GM20431 (cell line): ENCODE measurements around the gene MAPK9.

ENCODE experiments used
- in situ Hi-C: fragments of 300-500 bp; cut with MseI, MboI; formaldehyde crosslinking; loops from one replicate; pipeline ENCODE4 v1.15.0; 2020; ENCODE audit warnings: low sequenced_read_pairs; ENCODE audit not compliant: unreplicated experiment

MAPK9 gene

DNA sequence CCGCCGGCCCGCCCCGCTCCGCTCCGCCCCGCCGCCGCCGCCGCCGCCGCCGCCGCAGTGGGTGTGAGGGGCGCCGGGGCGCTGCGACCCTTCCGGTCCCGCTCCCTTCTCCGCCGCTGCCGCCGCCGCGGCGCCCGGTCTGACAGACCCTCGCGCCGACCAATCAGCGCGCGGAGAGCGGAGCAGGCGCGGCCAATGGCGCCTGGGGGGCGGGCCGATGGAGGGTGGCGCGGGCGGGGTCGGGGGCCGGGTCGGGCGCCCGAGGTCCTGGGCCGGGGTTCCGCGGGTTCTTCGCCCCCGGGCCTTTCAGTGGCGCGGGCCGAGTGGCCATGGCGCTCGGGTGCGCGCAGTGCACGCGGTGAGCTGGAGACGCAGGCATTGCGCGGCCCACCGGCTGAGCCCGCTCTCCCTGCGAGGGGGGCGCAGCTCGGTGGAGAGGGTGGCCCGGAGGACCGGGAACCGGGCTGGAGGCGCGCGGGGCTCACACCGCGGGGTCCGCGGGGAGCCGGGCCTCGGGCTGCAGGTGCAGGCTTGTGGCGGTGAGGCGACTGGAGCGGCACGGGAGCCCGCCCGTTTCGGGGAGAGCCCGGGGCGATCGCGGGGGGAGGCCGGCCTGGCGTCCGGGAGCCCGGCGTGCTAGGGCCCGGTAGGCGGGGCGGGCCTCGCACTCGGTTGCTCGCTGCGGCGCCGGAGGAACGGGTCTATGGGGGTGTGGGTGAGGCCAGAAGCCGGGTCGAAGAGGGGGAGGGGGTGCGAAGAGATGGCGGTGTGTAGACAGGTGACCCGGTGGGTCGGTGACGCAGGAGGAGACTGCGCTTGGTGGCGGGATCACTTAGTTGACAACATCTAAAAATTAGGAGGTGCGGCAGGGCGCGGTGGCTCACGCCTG lies at the start of gene MAPK9:
Gene MAPK9, minus strand, starts transcription at position 141 of the 889 bp plus-strand sequence. CDS start 11,522 bp downstream, outside the sequence.
- in situ Hi-C loops: no loop called here

DNA sequence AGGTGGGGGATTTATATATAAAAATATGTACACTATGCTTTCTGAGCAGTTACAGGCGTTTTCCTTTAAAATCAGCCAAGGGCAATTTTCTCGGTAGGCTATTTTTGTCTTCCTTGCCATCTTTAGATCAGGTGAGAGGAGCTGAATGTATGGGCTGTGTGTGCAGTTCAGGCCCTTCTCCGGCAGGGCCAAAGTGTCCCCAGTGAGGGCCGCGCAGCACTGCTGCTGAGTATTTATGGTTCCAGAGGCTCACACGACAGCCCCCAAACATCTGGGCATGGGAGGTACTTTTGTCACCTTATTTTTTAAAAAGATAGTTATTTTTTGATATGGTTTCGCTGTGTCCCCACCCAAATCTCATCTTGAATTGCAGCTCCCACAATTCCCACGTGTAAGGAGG lies 49.7 kb upstream of the MAPK9 start:
- in situ Hi-C loops: no loop called here

- in situ Hi-C loops: no loop called here
These were observed 49.0 kb upstream of the MAPK9 start for GRCh38 chr5:180340856-180341255.

DNA sequence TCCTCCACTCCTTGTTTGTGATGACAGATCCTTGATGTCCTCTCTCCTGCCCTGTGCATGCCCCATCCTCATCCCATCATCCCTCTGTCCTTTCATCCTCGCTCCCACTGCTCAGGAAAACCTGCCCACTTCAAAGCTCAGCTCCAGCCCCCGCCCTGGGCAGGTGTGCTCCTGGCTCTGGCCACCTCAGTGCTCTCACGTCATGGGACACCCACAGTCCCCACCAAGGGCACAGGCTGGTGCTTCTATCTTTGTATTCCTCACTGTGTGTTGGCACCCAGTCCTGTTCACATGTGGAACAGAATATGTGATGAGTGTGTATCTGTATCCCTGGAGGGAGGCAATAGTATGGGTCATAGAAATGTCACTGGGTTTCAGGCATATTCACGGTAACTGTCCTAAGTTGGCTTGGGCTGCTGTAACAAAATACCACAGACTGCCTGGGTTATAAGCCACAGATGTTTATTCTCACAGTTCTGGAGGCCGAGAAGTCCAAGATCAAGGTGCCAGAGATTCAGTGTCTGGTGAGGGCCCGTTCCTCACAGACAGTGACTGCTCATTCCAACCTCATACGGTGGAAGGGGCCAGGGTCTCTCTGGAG lies 47.8 kb upstream of the MAPK9 start:
- in situ Hi-C loops: no loop called here

DNA sequence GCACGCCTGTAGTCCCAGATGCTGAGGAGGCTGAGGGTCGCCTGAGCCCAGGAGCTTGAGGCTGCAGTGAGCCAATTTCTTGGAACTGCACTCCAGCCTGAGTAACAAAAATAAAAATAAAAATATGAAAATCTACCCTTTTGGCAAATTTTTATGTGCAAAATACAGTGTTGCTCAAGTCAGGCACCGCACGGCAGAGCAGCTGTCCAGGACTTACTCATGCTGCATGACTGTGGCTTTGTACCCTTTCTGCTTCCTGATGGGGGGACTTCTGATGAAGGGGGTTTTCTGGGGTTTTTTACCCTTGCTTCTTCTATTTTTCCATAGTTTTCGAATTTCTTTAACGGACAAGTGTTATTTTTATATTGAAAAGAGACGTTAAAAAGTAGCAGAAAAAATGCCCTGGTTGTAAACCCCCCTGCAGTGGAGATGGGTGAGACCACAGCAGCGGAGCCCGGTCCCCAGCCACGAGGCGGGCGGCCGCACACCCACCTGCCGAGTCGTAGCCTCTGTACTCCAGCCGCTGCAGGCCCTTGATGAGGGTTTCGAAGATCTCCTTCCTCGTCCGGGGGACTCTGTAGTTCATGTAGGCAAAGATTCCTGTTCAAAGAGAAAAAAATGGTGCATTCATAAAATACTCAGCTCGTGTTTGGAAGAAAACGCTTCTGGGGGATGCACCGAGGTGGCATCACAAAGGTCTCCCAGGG lies 46.3 kb upstream of the MAPK9 start:
- in situ Hi-C loops: no loop called here

DNA sequence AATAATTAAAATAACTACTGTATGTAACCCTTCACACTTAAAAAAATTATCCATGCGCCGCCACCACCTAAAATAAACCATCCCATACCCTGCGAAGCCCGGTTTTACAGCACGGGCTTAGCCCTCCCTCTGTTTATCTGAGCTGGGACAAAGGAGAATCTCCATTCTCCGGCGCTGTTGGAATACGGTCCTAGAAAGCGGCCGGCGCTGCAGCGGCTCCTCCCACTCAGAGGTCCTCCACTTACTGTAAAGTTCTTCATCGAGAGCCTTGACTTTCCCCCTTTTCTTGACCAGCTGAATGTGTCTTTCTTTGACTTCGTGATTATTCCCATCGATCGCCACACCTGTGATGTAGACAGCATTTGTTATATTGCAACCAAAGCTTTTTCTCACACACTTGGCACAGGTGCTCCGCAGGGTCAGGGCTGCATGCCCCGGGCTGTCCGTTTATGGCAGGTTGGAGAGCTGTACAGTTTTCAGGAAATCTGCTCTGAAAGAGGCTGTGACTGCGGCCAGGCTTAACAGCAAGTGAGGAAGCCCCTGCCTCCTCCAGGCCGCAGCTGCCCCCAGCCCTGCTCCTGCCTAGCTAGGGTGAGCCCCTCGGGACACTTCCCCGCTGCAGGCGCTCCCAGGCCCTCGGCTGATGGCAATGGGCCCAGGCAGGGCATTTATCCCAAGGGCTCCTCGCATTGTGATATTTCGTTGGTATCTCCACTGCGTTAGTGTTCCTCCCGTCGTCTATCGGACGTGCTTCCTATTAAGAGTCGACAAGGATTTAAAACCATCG lies 44.5 kb upstream of the MAPK9 start:
- in situ Hi-C loops: no loop called here

- in situ Hi-C loops: no loop called here
These were observed 43.8 kb upstream of the MAPK9 start for GRCh38 chr5:180335614-180336233.

DNA sequence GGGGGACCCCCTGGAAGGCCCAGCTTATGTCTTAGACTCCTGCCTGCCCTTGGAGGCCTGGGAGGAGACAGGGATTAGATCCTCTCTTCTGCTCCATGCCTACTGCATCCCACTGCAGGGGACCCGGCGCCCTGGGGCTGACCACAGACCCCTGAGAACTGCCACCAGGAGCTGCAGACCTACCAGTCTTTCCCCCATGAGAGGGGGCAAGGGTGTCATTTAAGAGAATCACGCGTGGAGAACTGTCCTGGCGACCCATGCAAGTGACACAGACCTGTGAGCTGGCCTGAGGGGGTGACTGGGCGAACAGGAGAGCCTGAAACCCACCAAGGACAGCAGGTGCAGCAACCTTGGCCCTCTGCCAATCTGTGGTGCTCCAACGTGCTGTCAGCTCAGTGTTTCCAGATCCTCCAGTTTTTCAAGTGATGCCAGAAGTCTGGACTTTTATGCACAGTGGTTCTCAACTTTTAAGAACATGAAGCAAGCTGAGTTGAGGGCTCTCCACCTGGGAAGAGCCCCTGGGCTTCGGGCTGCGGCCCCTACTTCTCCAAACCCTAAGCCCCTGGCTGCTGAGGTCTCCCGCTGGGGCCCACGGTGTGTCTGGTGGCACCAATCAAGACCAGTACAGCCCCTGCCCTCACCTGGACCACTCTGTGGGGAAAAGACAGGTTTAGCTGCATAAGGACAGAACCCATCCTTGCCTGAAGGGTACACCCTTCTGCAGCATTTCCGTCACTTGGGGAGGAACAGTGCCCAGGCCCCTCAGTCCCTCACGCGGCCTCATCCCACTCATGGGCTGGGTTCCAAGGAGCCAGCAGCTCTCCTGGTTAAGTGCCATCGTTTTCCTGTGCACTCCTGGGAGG lies 43.1 kb upstream of the MAPK9 start:
- in situ Hi-C loops: no loop called here

GRCh38 chr5:180334176-180334575 lies 42.3 kb upstream of the MAPK9 start:
- in situ Hi-C loops: no loop called here

DNA sequence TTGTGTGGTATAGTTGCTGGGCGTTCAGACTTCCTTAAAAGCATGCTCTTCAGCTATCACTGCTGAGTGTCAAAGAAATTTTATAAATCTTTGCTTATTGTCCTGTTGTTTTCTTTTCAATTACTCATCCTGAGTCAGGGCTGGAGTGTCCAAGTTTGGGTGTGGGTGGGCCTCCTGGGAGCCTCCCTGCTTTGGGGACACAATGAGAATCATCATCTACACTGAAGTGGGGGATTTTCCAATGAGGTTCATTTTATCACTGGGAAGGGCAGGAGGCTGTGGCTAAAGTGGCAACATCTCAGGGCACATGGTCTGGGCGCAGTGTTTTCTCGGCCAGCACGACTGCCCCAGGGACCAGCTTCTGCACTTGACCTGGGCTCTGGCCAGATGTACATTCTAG lies 41.8 kb upstream of the MAPK9 start:
- in situ Hi-C loops: no loop called here

GRCh38 chr5:180332861-180333260 lies 41.0 kb upstream of the MAPK9 start:
- in situ Hi-C loops: no loop called here

- in situ Hi-C loops: no loop called here
These were observed 40.2 kb upstream of the MAPK9 start for GRCh38 chr5:180332051-180332517.

GRCh38 chr5:180331647-180331950 lies 39.7 kb upstream of the MAPK9 start:
- in situ Hi-C loops: no loop called here

- in situ Hi-C loops: no loop called here
These were observed 39.1 kb upstream of the MAPK9 start for GRCh38 chr5:180330810-180331646.

DNA sequence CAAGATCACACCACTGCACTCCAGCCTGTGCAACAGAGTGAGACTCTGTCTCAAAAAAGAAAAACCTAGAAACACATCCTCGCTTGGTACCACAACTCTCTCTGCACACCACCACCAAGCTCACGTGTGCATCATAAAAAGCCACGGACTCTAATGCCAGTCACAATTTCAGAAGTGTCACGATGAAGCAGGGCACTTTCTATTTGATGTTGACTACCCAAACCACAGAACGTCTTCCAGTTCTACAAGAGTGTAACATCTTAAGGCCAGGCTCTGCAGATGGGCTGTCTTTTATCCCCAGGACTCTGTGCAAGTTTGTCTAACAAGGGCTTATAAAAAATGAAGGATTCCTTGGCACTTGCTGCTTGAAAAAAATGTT lies 38.4 kb upstream of the MAPK9 start:
- in situ Hi-C loops: no loop called here

- in situ Hi-C loops: no loop called here
These were observed 37.9 kb upstream of the MAPK9 start for GRCh38 chr5:180329606-180330269.

DNA sequence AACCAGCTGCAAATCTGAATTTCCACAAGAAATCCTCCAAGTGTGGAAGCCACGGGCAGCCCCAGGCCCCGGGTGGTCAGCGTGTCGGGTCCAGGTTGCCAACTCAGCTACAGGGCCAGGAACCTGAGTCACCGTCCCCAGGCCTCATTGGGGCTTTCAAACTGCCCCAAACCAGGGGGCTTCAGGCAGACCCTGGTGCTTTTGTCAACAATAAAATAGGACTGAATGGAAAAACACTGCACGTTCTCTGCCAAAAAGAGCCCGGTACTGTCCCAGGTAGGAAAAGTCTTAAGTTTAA lies 37.2 kb upstream of the MAPK9 start:
- in situ Hi-C loops: no loop called here
